Esophagus muscularis mucosa (tissue), 4 donors: Measurements from ENCODE around the gene TBC1D12. TPM values are rescaled to one million over a fixed set of nuclear protein-coding genes. Genes with fewer than 3 reads are reported as not detected.

Experiments
- DNase-seq: peaks from one replicate; pipeline ENCODE4 v3.0.0-alpha.2; 2017; ENCODE audit errors: extremely low spot score
- H3K27ac ChIP-seq, 4 donors: fragments of 200-600 bp; sonication (generic); replicated peaks in 1 of 4; 1 replicate in 3 of 4; 2 replicates in 1 of 4; pipeline ENCODE4 v1.5.1; 2016 to 2019; ENCODE audit warnings: mild to moderate bottlenecking in 1 of 4
- H3K27me3 ChIP-seq, 4 donors: fragments of 200-600 bp; sonication (generic); one replicate each; pipeline versions ENCODE4 v1.5.1 to v1.6.0; 2016 to 2019
- H3K36me3 ChIP-seq, 4 donors: fragments of 200-600 bp; sonication (generic); one replicate each; pipeline ENCODE4 v1.5.1; 2016 to 2019
- H3K4me1 ChIP-seq, 4 donors: fragments of 200-600 bp; sonication (generic); one replicate each; pipeline ENCODE4 v1.5.1; 2016 to 2019
- H3K4me3 ChIP-seq, 4 donors: fragments of 200-600 bp; sonication (generic); 1 replicate in 2 of 4; 2 replicates in 2 of 4; pipeline ENCODE4 v1.5.1; 2016 to 2019; ENCODE audit warnings: mild to moderate bottlenecking in 4 of 4, moderate library complexity in 1 of 4
- H3K9me3 ChIP-seq, 4 donors: fragments of 200-600 bp; sonication (generic); 1 replicate in 3 of 4; 2 replicates in 1 of 4; pipeline ENCODE4 v1.5.1; 2016 to 2019
- EP300 ChIP-seq: sonication (generic); formaldehyde crosslinking; IDR thresholded peaks from one replicate; pipeline ENCODE4 v1.6.1; 2017; ENCODE audit warnings: antibody characterized with exemption
- POLR2A ChIP-seq: fragments of 450-650 bp; IDR thresholded peaks from one replicate; pipeline ENCODE4 v1.6.1; 2017; ENCODE audit warnings: antibody characterized with exemption, moderate library complexity, mild to moderate bottlenecking, low read depth
- POLR2AphosphoS5 ChIP-seq, 2 donors: sonication (generic); formaldehyde crosslinking; IDR thresholded peaks; one replicate each; pipeline ENCODE4 v1.6.1; 2017; ENCODE audit warnings: antibody characterized with exemption in 2 of 2
- WGBS: methylation state at CpG from one replicate; pipeline ENCODE4 v1.1.5; 2018; 5-methylcytosine and 5-hydroxymethylcytosine counted together
- intact Hi-C: fragments of 100-400 bp; cut with DNase I; formaldehyde crosslinking; loops from one replicate; pipeline ENCODE4 v1.15.1; 2023
- total RNA-seq, 4 donors: library from RNA; depleted of rRNA; stranded (reverse); fragments of >200 nt; gene quantifications; one replicate each; pipeline versions ENCODE4 v1.1.0 to v1.2.1, GENCODE V29; 2016
- TF ChIP-seq, protein P1 (sequence below), 3 experiments: fragments of 200-600 bp in 2 of 3; fragments of 450-650 bp in 1 of 3; sonication (generic) in 2 of 3; IDR thresholded peaks; one replicate each; pipeline ENCODE4 v1.5.1; 2017 to 2019; ENCODE audit warnings: antibody characterized with exemption in 3 of 3, mild to moderate bottlenecking in 2 of 3, moderate library complexity in 1 of 3

TBC1D12 gene
- total RNA-seq, 4 donors from 2014 or later: 16.2 to 22.9 (median 17.7) TPM

DNA sequence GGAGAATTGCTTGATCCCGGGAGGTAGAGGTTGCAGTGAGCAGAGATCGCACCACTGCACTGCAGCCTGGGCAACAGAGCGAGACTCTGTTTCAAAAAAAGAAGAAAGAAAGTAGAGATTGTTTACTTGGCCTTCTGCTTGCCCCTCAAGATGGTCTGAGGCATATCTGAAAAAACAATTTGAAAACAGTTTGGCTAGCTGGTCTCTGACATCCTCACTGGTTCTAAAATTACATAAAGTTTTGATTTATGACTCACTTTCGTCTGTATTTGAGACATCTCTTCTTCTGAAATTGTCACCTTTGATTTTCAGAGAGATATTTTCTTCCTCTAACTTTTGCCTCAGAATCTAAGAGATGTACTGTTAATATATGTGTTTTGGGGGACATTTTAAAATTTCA is 93.7 kb downstream of the TBC1D12 start:
- Histone ChIP-seq H3K36me3 (peaks cover 0 to 12% (median 3%) of the 10 kb centered on the region in 4 donors), H3K4me3 (no peak overlapping the region), H3K9me3 (no peaks in the 10 kb centered on the region), H3K27ac (no peak overlapping the region), H3K27me3 (no peaks in the 10 kb centered on the region), H3K4me1 (peaks cover 1 to 2% (median 2%) of the 10 kb centered on the region in 4 donors)
- 83% methylated on average over 4 of the region's 4 CpGs for WGBS
- no peak for DNase-seq
- TF ChIP-seq, protein P1, sequence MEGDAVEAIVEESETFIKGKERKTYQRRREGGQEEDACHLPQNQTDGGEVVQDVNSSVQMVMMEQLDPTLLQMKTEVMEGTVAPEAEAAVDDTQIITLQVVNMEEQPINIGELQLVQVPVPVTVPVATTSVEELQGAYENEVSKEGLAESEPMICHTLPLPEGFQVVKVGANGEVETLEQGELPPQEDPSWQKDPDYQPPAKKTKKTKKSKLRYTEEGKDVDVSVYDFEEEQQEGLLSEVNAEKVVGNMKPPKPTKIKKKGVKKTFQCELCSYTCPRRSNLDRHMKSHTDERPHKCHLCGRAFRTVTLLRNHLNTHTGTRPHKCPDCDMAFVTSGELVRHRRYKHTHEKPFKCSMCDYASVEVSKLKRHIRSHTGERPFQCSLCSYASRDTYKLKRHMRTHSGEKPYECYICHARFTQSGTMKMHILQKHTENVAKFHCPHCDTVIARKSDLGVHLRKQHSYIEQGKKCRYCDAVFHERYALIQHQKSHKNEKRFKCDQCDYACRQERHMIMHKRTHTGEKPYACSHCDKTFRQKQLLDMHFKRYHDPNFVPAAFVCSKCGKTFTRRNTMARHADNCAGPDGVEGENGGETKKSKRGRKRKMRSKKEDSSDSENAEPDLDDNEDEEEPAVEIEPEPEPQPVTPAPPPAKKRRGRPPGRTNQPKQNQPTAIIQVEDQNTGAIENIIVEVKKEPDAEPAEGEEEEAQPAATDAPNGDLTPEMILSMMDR (IDR thresholded peaks at IDR 0.05): no peak
- TF ChIP-seq POLR2AphosphoS5 (IDR thresholded peaks at IDR 0.05) (no peak), EP300 (no peak)
- intact Hi-C loops: no loop called here

DNA sequence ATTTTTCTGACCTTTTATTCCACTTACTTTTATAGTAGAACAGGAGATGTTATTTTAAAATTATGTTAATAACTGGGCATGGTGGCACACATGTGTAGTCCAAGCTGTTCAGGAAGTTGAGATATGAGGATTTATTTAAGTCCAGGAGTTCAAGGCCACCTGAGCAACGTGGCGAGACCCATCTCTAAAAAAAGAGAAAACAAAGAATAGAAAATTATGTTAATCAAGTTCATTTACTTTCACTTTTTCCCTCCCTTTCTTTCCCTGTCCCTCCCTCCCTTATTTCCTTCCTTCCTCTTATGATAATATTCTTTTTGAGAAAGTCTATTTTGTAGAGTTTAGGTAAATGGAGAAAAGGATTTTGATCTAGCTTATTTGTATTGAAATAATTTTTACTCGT is 94.3 kb downstream of the TBC1D12 start:
- intact Hi-C loops: no loop called here
- WGBS: 70% methylated on average over 3 of the region's 3 CpGs
- no peak overlapping the region for H3K27ac ChIP-seq
- H3K4me3 ChIP-seq: no peak overlapping the region
- no peak for DNase-seq
- no peaks in the 10 kb centered on the region for H3K27me3 ChIP-seq
- H3K4me1 ChIP-seq: no peaks in the 10 kb centered on the region
- peaks cover 0 to 18% (median 7%) of the 10 kb centered on the region in 4 donors for H3K36me3 ChIP-seq
- TF ChIP-seq EP300: no peak
- TF ChIP-seq POLR2A: no peak
- no peak for TF ChIP-seq POLR2AphosphoS5 (IDR thresholded peaks at IDR 0.05)
- TF ChIP-seq, protein P1 (IDR thresholded peaks at IDR 0.05): no peak
- no peaks in the 10 kb centered on the region for H3K9me3 ChIP-seq

DNA sequence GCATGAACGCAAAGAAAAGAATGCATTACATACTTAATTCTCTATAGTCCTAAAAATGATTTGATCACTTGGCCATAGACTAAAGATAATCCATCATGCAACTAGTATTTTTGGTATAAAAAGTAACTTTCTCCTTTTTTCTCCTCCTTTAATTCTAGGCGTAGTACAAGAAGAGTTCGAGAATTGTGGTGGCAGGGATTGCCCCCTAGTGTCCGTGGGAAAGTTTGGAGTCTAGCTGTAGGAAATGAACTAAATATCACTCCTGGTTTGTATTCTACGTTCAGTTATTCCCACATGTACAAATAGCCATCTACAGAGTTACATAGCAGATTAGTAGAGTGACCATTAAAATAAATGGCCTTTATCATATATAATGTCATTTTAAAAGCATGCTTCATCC is 97.7 kb downstream of the TBC1D12 start:
- Histone ChIP-seq H3K36me3 (peaks cover 0 to 23% (median 12%) of the 10 kb centered on the region in 4 donors), H3K27me3 (no peaks in the 10 kb centered on the region), H3K27ac (no peak overlapping the region), H3K9me3 (no peaks in the 10 kb centered on the region), H3K4me3 (no peak overlapping the region), H3K4me1 (no peaks in the 10 kb centered on the region)
- DNase-seq: no peak
- 79% methylated on average over 5 of the region's 5 CpGs for WGBS
- intact Hi-C loops: no loop called here
- TF ChIP-seq POLR2A (no peak), POLR2AphosphoS5 (IDR thresholded peaks at IDR 0.05) (no peak), EP300 (no peak)
- TF ChIP-seq, protein P1 (IDR thresholded peaks at IDR 0.05): peak in 2 of 3 experiments; percentile 11 to 28

DNA sequence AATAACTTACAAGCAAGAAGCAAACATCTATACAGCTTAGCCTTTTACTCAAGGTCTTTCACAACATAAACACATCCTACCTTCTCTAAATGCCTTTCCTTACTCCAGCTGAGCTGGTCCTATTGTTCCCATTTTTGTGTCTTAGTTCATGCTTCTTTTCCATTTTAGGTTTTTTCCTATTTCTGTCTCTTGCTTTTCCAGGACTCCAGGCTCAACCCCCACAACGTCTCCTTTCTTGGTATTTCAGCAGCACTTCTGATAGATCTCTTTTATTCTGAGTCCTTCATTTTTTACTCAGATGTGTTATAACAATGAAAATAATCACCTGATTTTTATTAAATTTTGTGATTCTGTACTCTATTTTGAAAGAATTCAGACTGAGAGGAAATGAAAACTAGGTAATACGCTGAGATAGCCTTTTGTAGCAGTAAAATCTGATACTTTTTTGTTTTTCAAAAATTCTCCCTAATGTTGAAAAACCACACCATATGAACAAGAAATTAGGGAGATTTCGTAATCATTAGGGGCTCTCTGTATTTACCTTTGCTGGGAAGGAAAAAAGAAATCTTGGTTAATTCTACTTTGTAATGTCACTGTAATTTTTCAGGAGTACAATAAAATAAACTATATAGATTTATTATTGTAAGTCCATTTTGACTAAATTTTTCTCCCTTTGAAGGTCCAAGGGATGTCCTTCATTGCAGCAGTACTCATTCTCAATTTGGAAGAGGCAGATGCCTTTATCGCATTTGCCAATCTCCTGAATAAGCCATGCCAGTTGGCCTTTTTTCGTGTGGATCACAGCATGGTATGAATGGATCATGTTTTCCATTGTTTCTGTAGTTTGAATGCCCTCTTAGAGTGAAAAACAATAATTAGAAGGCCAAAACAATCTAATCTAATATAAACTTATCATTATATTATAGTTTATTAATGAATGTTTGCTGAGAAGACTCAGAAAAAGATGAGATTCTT is 119.2 kb downstream of the TBC1D12 start:
- H3K9me3 ChIP-seq: no peaks in the 10 kb centered on the region
- no peak overlapping the region for H3K4me3 ChIP-seq
- intact Hi-C loops: no loop called here
- H3K4me1 ChIP-seq: no peaks in the 10 kb centered on the region
- no peak for DNase-seq
- no peak overlapping the region for H3K27ac ChIP-seq
- WGBS: 92% methylated on average over 5 of the region's 5 CpGs
- no peaks in the 10 kb centered on the region for H3K27me3 ChIP-seq
- TF ChIP-seq EP300: no peak
- TF ChIP-seq, protein P1 (IDR thresholded peaks at IDR 0.05): no peak
- no peak for TF ChIP-seq POLR2AphosphoS5 (IDR thresholded peaks at IDR 0.05)
- H3K36me3 ChIP-seq: peaks cover 8 to 48% (median 21%) of the 10 kb centered on the region in 4 donors
